NCI-H510A (cell line): ENCODE measurements around the gene GSAP.
"Not testable (repeated sequence)": the region's sequence is repeated elsewhere in the genome, so short reads cannot be mapped to it uniquely, and the experiment has no call there.

Source experiments
- DNase-seq: peaks from one replicate; lab custom pipeline; 2025; lab: John Stamatoyannopoulos, UW

GSAP gene

DNA sequence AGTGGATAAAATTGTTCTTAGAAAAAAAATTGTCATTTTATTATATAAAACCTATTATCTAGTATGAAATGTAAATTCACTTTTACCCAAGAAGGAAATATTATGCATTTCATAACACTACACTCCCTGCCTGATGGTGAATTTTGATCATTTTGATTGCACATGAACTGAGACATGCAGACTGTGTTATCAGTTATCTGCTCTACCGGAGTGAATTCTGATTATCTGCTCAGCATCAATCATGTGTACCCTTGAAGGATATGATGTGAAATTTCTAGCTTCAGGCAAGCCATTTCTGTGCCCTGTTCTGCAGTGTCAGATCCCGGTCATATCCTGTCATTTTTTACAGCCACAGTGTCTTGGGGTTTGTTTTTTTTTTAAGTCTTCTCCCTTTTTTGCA lies 131.5 kb downstream of the GSAP start:
- no peak for DNase-seq

DNA sequence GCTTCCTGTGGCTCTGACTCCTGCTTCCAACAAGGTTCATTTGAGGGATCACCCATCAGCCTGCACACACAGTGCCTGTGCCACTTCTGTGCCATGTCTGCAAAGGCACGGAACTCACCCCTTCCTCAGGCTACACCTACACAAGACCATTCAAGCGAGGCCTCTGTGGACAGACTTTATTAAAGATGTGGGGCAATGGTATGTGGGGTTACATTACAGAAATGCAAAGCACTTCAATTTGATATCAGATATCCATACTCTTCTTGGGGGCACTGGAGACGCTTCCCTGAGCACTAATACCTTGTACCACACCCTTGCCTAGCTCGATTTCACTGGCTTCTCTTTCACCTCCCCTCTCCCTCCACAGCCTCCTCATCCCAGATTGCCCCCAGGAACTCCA lies 132.1 kb downstream of the GSAP start:
- DNase-seq: no peak

DNA sequence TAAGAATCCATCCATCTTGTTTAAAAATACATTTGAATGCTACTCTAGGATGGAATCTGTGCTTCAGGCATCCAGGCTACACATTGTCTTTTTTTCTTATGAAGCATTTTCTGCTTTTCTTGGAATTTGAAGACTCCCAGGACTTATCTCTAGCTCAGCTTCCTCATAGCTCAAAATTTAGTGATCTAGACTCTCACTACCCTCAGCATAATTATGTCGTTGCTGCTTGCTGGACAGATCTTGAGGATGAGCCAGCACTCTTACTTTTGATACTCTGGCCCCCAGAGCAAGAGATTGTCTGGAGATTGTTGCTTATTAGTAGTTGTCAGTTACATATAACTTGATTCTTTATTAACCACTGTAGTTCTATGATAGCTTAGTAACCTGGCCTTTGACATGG lies 133.3 kb downstream of the GSAP start:
- DNase-seq: no peak

DNA sequence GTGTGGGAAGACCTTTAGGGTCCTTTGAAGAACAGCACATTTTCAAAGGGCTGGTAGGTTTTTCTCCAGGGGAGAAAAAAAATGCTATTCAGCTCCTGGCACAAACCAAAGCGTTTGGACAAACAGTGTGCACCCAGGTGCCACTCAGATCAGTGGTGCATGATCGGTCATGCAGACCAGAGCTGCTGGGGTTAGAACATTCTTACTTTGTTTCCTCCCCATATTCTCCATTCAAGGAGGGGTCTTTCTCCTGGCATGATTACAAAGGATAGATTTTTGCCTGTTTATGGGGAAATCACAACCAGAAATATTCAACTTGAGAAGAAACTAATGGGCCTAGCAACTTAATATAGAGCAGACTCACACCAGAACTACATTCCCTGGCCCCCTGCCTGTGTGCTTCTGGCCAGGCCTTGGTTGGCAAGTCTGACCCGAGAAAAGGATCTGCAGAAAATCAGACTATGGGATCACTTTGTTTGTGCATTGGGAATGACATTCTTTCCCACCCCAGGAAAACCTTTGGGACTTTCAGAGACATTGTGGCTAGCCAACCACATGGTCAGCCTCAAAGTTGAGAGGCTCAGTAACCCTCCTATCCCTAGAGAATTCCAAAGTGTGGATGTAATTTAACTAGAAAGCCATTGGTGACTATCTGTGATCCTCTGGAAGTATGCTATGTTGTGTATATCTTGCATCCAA lies 134.2 kb downstream of the GSAP start:
- no peak for DNase-seq

DNA sequence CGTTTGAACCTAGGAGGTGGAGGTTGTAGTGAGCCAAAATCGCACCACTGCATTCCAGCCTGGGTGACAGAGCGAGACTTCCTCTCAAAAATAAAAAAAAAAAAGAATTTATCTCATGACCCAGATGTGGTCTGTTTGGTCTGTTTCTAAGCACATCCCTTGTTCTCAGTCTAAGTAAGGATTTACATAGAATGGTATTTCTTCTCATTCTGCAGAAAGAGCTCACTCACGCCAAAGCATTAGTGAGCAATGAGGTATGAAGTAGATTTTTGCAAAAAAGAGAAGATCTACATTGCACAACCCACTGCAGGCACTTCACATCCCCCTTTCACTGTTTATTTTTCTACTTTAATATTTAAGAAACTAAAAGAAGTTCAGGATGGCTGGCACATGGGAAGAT lies 140.0 kb downstream of the GSAP start:
- no peak for DNase-seq

DNA sequence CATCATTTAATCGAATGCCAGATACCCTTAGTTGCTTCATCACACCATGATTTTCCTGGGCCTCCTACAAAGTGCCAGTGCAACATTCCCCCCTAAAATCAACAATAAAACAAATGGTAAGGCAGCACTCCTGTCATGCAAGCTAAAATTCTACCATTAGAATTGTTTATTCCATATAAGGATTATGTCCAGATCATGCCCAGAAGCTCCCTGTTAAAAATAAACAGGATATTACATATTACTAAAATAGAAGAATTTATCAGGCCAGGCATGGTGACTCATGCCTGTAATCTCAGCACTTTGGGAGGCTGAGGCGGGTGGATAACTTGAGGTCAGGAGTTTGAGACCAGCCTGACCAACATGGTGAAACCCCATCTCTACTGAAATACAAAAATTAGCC lies 140.5 kb downstream of the GSAP start:
- DNase-seq: not testable (repeated sequence)

DNA sequence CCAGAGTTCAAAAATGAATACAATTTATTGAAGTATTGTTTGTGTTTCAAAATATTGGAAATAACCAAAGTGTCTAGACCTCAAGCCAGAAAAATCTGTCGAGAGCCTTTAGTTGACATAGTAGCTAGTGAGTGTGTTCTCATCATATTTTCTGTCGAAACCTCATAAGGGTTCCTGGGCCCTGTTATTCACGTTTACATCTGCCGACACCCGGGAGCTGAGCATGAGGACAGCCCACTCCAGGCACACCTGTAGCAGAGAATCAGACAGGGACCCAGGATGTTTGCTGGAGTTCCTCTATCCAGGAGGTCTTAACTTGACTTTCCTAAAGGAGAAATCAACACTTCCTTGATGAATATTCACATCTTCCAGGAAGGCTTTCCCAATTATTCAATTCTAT lies 144.4 kb downstream of the GSAP start:
- DNase-seq: no peak

DNA sequence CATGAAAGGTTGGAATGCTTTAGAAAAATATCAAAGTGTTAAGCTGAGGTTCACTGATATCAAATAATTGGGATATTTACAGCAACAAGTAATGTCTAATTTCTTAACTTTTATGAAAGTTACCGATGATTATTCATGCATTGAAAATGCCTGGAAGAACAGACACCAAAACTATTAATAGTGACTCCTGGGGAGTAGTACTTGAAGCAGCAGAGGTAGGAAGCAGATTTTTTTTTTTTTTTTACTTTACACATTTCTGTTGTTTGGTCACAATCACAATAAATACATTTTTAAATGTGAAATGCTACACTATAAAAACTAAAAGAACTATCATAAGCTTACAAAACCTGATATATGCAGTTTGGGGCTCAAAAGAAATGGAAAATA lies 146.1 kb downstream of the GSAP start:
- no peak for DNase-seq

DNA sequence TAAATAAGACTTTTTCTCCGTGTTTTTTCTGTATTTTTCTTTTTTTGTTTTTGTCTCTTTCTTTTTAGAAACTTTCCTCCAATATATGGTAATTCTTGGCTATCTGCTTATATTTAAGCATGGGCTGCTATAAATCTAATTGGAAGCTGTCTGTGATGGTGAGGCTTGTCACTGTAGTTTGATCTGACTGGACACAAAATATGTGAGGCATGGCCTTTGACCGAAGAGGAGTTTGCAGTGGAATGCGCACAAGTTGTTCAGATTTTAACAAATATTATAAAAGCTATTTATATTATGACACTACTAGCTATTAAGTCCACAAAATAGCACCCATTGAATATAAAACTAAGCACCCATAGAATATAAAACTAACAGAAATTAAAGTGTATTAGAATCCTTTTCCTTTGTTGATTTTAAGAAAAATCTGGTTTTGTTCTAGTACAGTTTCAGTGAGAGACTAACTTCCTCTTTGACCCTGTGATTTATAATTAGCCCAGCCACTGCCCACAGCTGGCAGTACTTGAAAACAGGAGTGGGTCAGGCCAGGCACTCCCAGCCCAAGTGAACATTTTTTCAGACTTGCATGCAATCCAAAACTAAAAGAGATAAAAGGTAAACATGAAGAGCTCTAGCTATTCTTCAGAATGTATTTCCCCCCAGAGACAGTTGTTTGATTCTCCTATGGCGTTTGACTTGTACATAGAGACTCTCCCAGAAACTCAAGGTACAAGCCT lies 146.6 kb downstream of the GSAP start:
- DNase-seq: no peak

DNA sequence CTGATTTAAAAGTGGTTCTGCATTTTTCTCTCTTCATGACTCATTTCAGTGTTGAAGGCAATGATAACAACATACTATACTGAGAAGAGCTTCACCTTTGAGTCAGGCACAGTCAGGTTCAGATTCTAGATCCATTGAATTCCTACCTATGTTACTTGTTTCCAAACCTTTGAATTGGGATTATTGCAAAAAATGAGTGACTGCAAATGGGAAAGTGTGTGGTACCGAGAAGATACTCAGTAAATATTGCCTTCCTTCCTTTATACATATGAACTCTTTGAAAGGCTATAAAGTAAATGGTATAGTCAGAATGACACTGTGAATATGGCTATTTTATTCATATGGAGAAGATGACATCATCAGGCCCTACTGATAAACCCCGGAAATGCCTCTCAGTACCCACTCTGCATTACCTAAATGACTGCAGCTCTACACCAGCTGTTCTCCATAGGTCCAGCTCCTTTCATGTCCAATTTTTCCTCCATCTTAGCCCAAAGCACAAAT lies 149.8 kb downstream of the GSAP start:
- no peak for DNase-seq

DNA sequence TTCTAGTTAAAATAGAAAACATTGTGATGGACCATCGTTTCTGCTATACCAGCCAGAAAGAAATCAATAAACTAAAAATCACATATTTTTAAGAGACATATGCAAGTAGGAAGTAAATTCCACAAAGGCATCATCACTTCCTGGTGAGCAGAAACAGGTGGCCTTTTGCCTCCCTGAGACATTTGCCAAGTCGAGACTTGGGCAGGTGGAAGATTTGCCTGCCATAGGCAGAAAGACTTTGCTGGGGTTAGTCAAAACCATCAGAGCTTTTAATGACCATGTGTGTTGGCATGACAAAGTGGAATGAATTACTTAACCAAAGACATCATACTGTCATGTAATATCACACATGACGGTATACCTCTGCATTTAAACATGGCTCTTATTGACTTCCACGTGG lies 150.5 kb downstream of the GSAP start:
- DNase-seq: no peak

DNA sequence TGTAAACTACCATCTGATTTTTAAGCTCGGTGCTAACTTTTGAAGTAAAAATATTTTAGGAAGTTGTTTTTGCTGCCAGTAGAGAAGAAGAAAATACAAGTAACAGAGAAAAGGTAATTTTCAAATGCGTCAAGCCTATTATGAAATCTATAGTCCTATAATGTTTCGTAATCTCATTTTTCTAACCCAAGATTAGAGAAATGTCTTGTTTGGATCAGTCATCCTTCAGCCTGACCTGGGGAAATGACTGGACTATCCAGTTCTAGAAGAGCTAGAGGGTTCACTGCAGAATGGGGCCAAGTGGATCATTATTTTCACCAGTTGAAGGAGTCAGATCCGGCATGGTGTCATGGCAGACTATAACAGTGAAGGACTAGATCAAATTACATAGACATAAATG lies 153.8 kb downstream of the GSAP start:
- peak; percentile 28 for DNase-seq
